Stimulated activated CD8-positive, alpha-beta memory T cell treated with anti-CD3 and anti-CD28 coated beads, Interleukin-15, amount 100 ng/mL, for 4 hours (primary cell): Measurements from ENCODE around the gene NIPBL.
"Not testable (repeated sequence)": the region's sequence is repeated elsewhere in the genome, so short reads cannot be mapped to it uniquely, and the experiment has no call there.

ENCODE experiments used
- DNase-seq, 2 donors: peaks; one replicate each; pipeline ENCODE4 v3.0.0-alpha.2; 2020; ENCODE audit warnings: low read depth in 2 of 2

The NIPBL gene

GRCh38 chr5:36948650-36949049, 72.1 kb downstream of the NIPBL start:
- no peak for DNase-seq

- DNase-seq, result no peak
Measured at GRCh38 chr5:36949593-36949992, 73.0 kb downstream of the NIPBL start.

GRCh38 chr5:36950586-36951457, 74.3 kb downstream of the NIPBL start:
- no peak for DNase-seq

- no peak for DNase-seq
Measured at GRCh38 chr5:36953043-36953442, 76.5 kb downstream of the NIPBL start.

- DNase-seq, result no peak
Measured at GRCh38 chr5:36957953-36958537, 81.5 kb downstream of the NIPBL start.

- no peak for DNase-seq
Measured at GRCh38 chr5:36958612-36959011, 82.0 kb downstream of the NIPBL start.

GRCh38 chr5:36965179-36965578, 88.6 kb downstream of the NIPBL start:
- DNase-seq, result no peak

GRCh38 chr5:36969700-36970395, 93.3 kb downstream of the NIPBL start:
- DNase-seq, result no peak

GRCh38 chr5:36978196-36978595, 101.6 kb downstream of the NIPBL start:
- no peak for DNase-seq

- DNase-seq, result no peak
Measured at GRCh38 chr5:36982146-36982545, 105.6 kb downstream of the NIPBL start.

GRCh38 chr5:36985387-36985786, 108.8 kb downstream of the NIPBL start:
- no peak for DNase-seq

GRCh38 chr5:36988396-36988795, 111.8 kb downstream of the NIPBL start:
- no peak for DNase-seq

GRCh38 chr5:36998578-36998977, 122.0 kb downstream of the NIPBL start:
- DNase-seq, result no peak

- no peak for DNase-seq
Measured at GRCh38 chr5:37002176-37002751, 125.7 kb downstream of the NIPBL start.

- DNase-seq, result no peak
Measured at GRCh38 chr5:37005252-37005651, 128.7 kb downstream of the NIPBL start.

- no peak for DNase-seq
Measured at GRCh38 chr5:37005946-37006540, 129.5 kb downstream of the NIPBL start.

GRCh38 chr5:37013181-37013580, 136.6 kb downstream of the NIPBL start:
- DNase-seq, result not testable (repeated sequence)

GRCh38 chr5:37014321-37014720, 137.8 kb downstream of the NIPBL start:
- no peak for DNase-seq

- DNase-seq, result no peak
Measured at GRCh38 chr5:37015795-37016666, 139.5 kb downstream of the NIPBL start.

- no peak for DNase-seq
Measured at GRCh38 chr5:37028910-37029309, 152.3 kb downstream of the NIPBL start.

- no peak for DNase-seq
Measured at GRCh38 chr5:37029436-37029835, 152.9 kb downstream of the NIPBL start.
